ENCODE data around the gene NFIA. TPM values are rescaled to one million over a fixed set of nuclear protein-coding genes. Genes with fewer than 3 reads are reported as not detected.

The NFIA gene
- total RNA-seq, 6 donors from 2014 or later, result 33.5 to 94.3 (median 44.9) TPM

- no peak overlapping the region for H3K27ac ChIP-seq
- no peak overlapping the region for H3K4me3 ChIP-seq
- TF ChIP-seq POLR2AphosphoS5 (IDR thresholded peaks at IDR 0.05) (no peak), EP300 (IDR thresholded peaks at IDR 0.05) (no peak), POLR2A (IDR thresholded peaks at IDR 0.05) (no peak)
- TF ChIP-seq, protein P1, sequence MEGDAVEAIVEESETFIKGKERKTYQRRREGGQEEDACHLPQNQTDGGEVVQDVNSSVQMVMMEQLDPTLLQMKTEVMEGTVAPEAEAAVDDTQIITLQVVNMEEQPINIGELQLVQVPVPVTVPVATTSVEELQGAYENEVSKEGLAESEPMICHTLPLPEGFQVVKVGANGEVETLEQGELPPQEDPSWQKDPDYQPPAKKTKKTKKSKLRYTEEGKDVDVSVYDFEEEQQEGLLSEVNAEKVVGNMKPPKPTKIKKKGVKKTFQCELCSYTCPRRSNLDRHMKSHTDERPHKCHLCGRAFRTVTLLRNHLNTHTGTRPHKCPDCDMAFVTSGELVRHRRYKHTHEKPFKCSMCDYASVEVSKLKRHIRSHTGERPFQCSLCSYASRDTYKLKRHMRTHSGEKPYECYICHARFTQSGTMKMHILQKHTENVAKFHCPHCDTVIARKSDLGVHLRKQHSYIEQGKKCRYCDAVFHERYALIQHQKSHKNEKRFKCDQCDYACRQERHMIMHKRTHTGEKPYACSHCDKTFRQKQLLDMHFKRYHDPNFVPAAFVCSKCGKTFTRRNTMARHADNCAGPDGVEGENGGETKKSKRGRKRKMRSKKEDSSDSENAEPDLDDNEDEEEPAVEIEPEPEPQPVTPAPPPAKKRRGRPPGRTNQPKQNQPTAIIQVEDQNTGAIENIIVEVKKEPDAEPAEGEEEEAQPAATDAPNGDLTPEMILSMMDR (IDR thresholded peaks at IDR 0.05), result no peak
- H3K27me3 ChIP-seq, result no peaks in the 10 kb centered on the region
- peaks cover 0 to 3% (median 0%) of the 10 kb centered on the region in 4 donors for H3K4me1 ChIP-seq
- ATAC-seq (ENCODE audit: low FRiP score in 2 of 2) (no peak), DNase-seq (no peak)
- no peaks in the 10 kb centered on the region for H3K9me3 ChIP-seq
- H3K36me3 ChIP-seq, result no peaks in the 10 kb centered on the region
- WGBS, 2 donors, result 91 to 94% methylated on average over 2 of the region's 2 CpGs
Observed at GRCh38 chr1:61330571-61330970, 248.2 kb downstream of the NFIA start.

- DNase-seq, result no peak
- 50 to 69% methylated on average over 1 of the region's 1 CpG for WGBS, 2 donors
- no peaks in the 10 kb centered on the region for H3K36me3 ChIP-seq
- H3K4me1 ChIP-seq, result peaks cover 1 to 11% (median 7%) of the 10 kb centered on the region in 4 donors
- no peak overlapping the region for H3K4me3 ChIP-seq
- no peak for ATAC-seq (ENCODE audit: low FRiP score in 2 of 2)
- TF ChIP-seq, protein P1 (IDR thresholded peaks at IDR 0.05), result no peak
- TF ChIP-seq EP300 (IDR thresholded peaks at IDR 0.05), result no peak
- TF ChIP-seq POLR2AphosphoS5 (IDR thresholded peaks at IDR 0.05), result no peak
- TF ChIP-seq POLR2A (IDR thresholded peaks at IDR 0.05), result no peak
- no peaks in the 10 kb centered on the region for H3K9me3 ChIP-seq
- no peaks in the 10 kb centered on the region for H3K27me3 ChIP-seq
- no peak overlapping the region for H3K27ac ChIP-seq
Observed at GRCh38 chr1:61332196-61332753, 249.9 kb downstream of the NFIA start.

GRCh38 chr1:61332796-61333195, 250.4 kb downstream of the NFIA start:
- no peaks in the 10 kb centered on the region for H3K27me3 ChIP-seq
- ATAC-seq (ENCODE audit: low FRiP score in 2 of 2) (no peak), DNase-seq (no peak)
- H3K4me3 ChIP-seq, result no peak overlapping the region
- TF ChIP-seq, protein P1 (IDR thresholded peaks at IDR 0.05), result no peak
- no peak for TF ChIP-seq EP300 (IDR thresholded peaks at IDR 0.05)
- no peaks in the 10 kb centered on the region for H3K36me3 ChIP-seq
- 88 to 96% methylated on average over 1 of the region's 1 CpG for WGBS, 2 donors
- H3K9me3 ChIP-seq, result no peaks in the 10 kb centered on the region
- H3K27ac ChIP-seq, result no peak overlapping the region
- H3K4me1 ChIP-seq, result peaks cover 6 to 14% (median 11%) of the 10 kb centered on the region in 4 donors

- H3K9me3 ChIP-seq, result no peaks in the 10 kb centered on the region
- H3K36me3 ChIP-seq, result no peaks in the 10 kb centered on the region
- ATAC-seq (ENCODE audit: low FRiP score in 2 of 2) (peak in 1 of 2 donors; percentile 36), DNase-seq (no peak)
- H3K4me1 ChIP-seq, result peaks cover 14 to 23% (median 19%) of the 10 kb centered on the region in 4 donors
- H3K27ac ChIP-seq, result no peak overlapping the region
- H3K4me3 ChIP-seq, result no peak overlapping the region
- H3K27me3 ChIP-seq, result no peaks in the 10 kb centered on the region
- no peak for TF ChIP-seq EP300 (IDR thresholded peaks at IDR 0.05)
- TF ChIP-seq, protein P1 (IDR thresholded peaks at IDR 0.05), result no peak
- no peak for TF ChIP-seq POLR2AphosphoS5 (IDR thresholded peaks at IDR 0.05)
- TF ChIP-seq POLR2A (IDR thresholded peaks at IDR 0.05), result no peak
- 82 to 86% methylated on average over 9 to 14 of the region's 14 CpGs for WGBS, 2 donors
Observed at GRCh38 chr1:61334718-61335589, 252.6 kb downstream of the NFIA start.

All from upper lobe of left lung (tissue), 6 donors.